GM12874 (cell line): ENCODE measurements around the gene TUBA4B.

ENCODE experiments used
- CTCF ChIP-seq: IDR thresholded peaks from 2 replicates; pipeline ENCODE4 v1.5.1; 2011; ENCODE audit warnings: low read depth, mild to moderate bottlenecking, control low read depth, low read length, moderate library complexity; ENCODE audit not compliant: insufficient read depth

The TUBA4B gene

GRCh38 chr2:219214141-219214540 is 38.9 kb upstream of the TUBA4B start:
- no peak for TF ChIP-seq CTCF

- TF ChIP-seq CTCF: no peak
Observed at GRCh38 chr2:219214786-219215185, 38.3 kb upstream of the TUBA4B start.

- no peak for TF ChIP-seq CTCF
Observed at GRCh38 chr2:219215871-219216534, 37.0 kb upstream of the TUBA4B start.

- no peak for TF ChIP-seq CTCF
Observed at GRCh38 chr2:219216535-219216915, 36.5 kb upstream of the TUBA4B start.

- TF ChIP-seq CTCF: no peak
Observed at GRCh38 chr2:219218217-219218731, 34.8 kb upstream of the TUBA4B start.

- no peak for TF ChIP-seq CTCF
Observed at GRCh38 chr2:219218732-219219701, 34.0 kb upstream of the TUBA4B start, which contains the start of gene ABCB6. Gene ABCB6, minus strand, starts transcription at chr2:219218958. Its CDS starts 285 bp downstream, at chr2:219218673.
